Effector CD4-positive, alpha-beta T cell (primary cell): ENCODE results near the gene TAL1.
"Not testable (repeated sequence)": the region's sequence is repeated elsewhere in the genome, so short reads cannot be mapped to it uniquely, and the experiment has no call there.

Experiments used
- DNase-seq: peaks from one replicate; pipeline ENCODE4 v3.0.0-alpha.2; 2020

The TAL1 gene

GRCh38 chr1:47210666-47211065, 21.4 kb downstream of the TAL1 start:
- DNase-seq = no peak

- no peak for DNase-seq
These were observed 22.2 kb downstream of the TAL1 start for GRCh38 chr1:47209725-47210325.

GRCh38 chr1:47209091-47209490, 22.9 kb downstream of the TAL1 start:
- DNase-seq = no peak

GRCh38 chr1:47208374-47208850, 23.6 kb downstream of the TAL1 start:
- DNase-seq = no peak

- no peak for DNase-seq
These were observed 24.1 kb downstream of the TAL1 start for GRCh38 chr1:47207803-47208373.

GRCh38 chr1:47205918-47206317, 26.1 kb downstream of the TAL1 start:
- DNase-seq = no peak

GRCh38 chr1:47203504-47203903, 28.5 kb downstream of the TAL1 start:
- DNase-seq = not testable (repeated sequence)

- no peak for DNase-seq
These were observed 30.8 kb downstream of the TAL1 start for GRCh38 chr1:47201179-47201578.

- no peak for DNase-seq
These were observed 33.8 kb downstream of the TAL1 start for GRCh38 chr1:47198214-47198613.

- DNase-seq = no peak
These were observed 35.4 kb downstream of the TAL1 start for GRCh38 chr1:47196622-47197021.

- DNase-seq = not testable (repeated sequence)
These were observed 36.0 kb downstream of the TAL1 start for GRCh38 chr1:47195981-47196380.

GRCh38 chr1:47194311-47194710, 37.7 kb downstream of the TAL1 start:
- no peak for DNase-seq

- DNase-seq = not testable (repeated sequence)
These were observed 38.5 kb downstream of the TAL1 start for GRCh38 chr1:47193496-47193895.

GRCh38 chr1:47192458-47193384, 39.3 kb downstream of the TAL1 start:
- peak; percentile 44 for DNase-seq

GRCh38 chr1:47191940-47192457, 40.0 kb downstream of the TAL1 start:
- DNase-seq = no peak

GRCh38 chr1:47190857-47191256, 41.2 kb downstream of the TAL1 start:
- DNase-seq = no peak

- DNase-seq = no peak
These were observed 41.5 kb downstream of the TAL1 start for GRCh38 chr1:47190509-47190855.

- DNase-seq = no peak
These were observed 42.0 kb downstream of the TAL1 start, which contains the start of gene PDZK1IP1 for GRCh38 chr1:47189844-47190508. Gene PDZK1IP1, minus strand, starts transcription at chr1:47190036. Its CDS starts 104 bp downstream, at chr1:47189932.

GRCh38 chr1:47188791-47189785, 42.9 kb downstream of the TAL1 start:
- no peak for DNase-seq

- DNase-seq = no peak
These were observed 44.1 kb downstream of the TAL1 start for GRCh38 chr1:47187926-47188250.

GRCh38 chr1:47187231-47187925, 44.6 kb downstream of the TAL1 start:
- no peak for DNase-seq
